A549 (cell line): ENCODE results near the gene RBFOX1.

Experiments used
- TF ChIP-seq, protein P1 (sequence below): fragments of 250-450 bp; sonication (Bioruptor Pico); IDR thresholded peaks from 2 replicates; pipeline ENCODE4 v1.5.0; 2021; ENCODE audit warnings: mild to moderate bottlenecking, moderate library complexity, borderline replicate concordance
- TF ChIP-seq, protein P2 (sequence below): IDR thresholded peaks from 2 replicates; pipeline ENCODE4 v1.6.1; 2012

DNA sequence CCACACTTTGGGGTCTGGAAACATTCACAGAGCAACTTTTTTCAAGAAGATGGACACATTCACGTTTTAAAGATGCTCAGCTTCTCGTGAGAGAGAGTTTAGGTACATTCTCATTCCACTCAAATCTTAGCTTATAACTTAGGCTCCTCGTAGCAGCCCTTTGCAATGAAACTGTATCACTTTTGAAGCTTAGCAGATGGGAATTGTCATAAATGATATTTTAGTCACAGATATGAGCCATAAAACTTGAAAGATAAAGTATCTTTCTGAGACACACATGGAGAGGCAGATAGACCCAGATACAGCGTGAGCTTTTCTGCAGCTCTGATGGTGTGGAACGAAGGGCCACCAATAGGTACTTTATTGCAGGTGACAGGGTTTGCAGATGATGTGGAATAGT, 41.1 kb downstream of the RBFOX1 start:
- TF ChIP-seq, protein P1, sequence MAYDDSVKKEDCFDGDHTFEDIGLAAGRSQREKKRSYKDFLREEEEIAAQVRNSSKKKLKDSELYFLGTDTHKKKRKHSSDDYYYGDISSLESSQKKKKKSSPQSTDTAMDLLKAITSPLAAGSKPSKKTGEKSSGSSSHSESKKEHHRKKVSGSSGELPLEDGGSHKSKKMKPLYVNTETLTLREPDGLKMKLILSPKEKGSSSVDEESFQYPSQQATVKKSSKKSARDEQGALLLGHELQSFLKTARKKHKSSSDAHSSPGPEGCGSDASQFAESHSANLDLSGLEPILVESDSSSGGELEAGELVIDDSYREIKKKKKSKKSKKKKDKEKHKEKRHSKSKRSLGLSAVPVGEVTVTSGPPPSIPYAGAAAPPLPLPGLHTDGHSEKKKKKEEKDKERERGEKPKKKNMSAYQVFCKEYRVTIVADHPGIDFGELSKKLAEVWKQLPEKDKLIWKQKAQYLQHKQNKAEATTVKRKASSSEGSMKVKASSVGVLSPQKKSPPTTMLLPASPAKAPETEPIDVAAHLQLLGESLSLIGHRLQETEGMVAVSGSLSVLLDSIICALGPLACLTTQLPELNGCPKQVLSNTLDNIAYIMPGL = no peak
- TF ChIP-seq, protein P2, sequence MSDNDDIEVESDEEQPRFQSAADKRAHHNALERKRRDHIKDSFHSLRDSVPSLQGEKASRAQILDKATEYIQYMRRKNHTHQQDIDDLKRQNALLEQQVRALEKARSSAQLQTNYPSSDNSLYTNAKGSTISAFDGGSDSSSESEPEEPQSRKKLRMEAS = no peak
